Measurements from ENCODE around the gene ARSG. TPM values are rescaled to one million over a fixed set of nuclear protein-coding genes. Genes with fewer than 3 reads are reported as not detected.

Gene ARSG
- total and polyA plus RNA-seq, 2 of the 8 experiments (the other 6 are each of a cell fraction or from before 2014, with no cell fraction given) = 3.3 to 4.0 TPM

DNA sequence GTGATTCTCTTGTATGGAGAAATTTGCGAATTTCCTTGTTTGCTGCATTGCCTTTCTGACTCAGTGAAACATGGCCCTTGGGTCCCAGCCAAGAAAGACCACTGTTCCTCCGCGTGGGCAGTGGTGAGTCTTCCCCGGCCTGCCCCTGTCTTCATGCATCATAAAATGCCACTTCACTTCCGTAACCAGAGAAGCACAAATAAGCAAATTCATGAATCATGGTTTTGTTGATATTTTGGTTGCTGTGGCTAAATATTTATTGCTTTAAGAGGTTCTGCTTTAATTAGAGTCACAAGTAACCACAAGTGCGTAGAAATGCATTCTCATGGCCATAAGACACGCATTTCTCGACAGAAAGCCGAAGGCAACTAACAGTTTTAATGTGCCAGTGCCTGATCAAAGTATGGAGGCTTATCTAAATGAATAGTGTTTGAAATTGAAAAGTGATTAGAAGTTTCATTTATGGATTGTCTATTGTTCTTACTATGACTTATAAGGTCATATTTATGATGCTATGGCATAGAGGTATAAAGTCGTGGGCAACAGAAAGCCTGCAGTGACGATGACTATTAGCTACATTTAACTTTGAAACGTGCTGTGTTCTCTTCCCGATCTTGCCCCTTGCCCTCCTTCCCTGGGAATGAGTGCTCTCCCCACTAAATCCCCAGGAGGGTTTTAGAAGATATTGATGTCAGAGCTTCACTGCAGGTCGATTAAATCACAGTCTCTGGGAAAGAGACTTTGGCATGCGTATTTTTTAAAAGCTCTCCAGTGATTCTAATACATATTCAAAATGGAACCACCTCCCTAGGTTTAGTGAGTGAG is 90.0 kb downstream of the ARSG start (continued):
- TF ChIP-seq, protein P1, sequence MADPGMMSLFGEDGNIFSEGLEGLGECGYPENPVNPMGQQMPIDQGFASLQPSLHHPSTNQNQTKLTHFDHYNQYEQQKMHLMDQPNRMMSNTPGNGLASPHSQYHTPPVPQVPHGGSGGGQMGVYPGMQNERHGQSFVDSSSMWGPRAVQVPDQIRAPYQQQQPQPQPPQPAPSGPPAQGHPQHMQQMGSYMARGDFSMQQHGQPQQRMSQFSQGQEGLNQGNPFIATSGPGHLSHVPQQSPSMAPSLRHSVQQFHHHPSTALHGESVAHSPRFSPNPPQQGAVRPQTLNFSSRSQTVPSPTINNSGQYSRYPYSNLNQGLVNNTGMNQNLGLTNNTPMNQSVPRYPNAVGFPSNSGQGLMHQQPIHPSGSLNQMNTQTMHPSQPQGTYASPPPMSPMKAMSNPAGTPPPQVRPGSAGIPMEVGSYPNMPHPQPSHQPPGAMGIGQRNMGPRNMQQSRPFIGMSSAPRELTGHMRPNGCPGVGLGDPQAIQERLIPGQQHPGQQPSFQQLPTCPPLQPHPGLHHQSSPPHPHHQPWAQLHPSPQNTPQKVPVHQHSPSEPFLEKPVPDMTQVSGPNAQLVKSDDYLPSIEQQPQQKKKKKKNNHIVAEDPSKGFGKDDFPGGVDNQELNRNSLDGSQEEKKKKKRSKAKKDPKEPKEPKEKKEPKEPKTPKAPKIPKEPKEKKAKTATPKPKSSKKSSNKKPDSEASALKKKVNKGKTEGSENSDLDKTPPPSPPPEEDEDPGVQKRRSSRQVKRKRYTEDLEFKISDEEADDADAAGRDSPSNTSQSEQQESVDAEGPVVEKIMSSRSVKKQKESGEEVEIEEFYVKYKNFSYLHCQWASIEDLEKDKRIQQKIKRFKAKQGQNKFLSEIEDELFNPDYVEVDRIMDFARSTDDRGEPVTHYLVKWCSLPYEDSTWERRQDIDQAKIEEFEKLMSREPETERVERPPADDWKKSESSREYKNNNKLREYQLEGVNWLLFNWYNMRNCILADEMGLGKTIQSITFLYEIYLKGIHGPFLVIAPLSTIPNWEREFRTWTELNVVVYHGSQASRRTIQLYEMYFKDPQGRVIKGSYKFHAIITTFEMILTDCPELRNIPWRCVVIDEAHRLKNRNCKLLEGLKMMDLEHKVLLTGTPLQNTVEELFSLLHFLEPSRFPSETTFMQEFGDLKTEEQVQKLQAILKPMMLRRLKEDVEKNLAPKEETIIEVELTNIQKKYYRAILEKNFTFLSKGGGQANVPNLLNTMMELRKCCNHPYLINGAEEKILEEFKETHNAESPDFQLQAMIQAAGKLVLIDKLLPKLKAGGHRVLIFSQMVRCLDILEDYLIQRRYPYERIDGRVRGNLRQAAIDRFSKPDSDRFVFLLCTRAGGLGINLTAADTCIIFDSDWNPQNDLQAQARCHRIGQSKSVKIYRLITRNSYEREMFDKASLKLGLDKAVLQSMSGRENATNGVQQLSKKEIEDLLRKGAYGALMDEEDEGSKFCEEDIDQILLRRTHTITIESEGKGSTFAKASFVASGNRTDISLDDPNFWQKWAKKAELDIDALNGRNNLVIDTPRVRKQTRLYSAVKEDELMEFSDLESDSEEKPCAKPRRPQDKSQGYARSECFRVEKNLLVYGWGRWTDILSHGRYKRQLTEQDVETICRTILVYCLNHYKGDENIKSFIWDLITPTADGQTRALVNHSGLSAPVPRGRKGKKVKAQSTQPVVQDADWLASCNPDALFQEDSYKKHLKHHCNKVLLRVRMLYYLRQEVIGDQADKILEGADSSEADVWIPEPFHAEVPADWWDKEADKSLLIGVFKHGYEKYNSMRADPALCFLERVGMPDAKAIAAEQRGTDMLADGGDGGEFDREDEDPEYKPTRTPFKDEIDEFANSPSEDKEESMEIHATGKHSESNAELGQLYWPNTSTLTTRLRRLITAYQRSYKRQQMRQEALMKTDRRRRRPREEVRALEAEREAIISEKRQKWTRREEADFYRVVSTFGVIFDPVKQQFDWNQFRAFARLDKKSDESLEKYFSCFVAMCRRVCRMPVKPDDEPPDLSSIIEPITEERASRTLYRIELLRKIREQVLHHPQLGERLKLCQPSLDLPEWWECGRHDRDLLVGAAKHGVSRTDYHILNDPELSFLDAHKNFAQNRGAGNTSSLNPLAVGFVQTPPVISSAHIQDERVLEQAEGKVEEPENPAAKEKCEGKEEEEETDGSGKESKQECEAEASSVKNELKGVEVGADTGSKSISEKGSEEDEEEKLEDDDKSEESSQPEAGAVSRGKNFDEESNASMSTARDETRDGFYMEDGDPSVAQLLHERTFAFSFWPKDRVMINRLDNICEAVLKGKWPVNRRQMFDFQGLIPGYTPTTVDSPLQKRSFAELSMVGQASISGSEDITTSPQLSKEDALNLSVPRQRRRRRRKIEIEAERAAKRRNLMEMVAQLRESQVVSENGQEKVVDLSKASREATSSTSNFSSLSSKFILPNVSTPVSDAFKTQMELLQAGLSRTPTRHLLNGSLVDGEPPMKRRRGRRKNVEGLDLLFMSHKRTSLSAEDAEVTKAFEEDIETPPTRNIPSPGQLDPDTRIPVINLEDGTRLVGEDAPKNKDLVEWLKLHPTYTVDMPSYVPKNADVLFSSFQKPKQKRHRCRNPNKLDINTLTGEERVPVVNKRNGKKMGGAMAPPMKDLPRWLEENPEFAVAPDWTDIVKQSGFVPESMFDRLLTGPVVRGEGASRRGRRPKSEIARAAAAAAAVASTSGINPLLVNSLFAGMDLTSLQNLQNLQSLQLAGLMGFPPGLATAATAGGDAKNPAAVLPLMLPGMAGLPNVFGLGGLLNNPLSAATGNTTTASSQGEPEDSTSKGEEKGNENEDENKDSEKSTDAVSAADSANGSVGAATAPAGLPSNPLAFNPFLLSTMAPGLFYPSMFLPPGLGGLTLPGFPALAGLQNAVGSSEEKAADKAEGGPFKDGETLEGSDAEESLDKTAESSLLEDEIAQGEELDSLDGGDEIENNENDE (IDR thresholded peaks at IDR 0.05; ENCODE audit: insufficient replicate concordance, low read length) = no peak
- no peak for TF ChIP-seq SP4 (IDR thresholded peaks at IDR 0.05; ENCODE audit: low read length)
- TF ChIP-seq EZH2 (IDR thresholded peaks at IDR 0.05; ENCODE audit: low read depth, low read length, severe bottlenecking) = no peak
- TF ChIP-seq SP1 (IDR thresholded peaks at IDR 0.05; ENCODE audit: low read depth, low read length) = no peak
- no peak for TF ChIP-seq SIN3A (conservative IDR thresholded peaks at IDR 0.05 in 1 of 2, IDR thresholded peaks at IDR 0.05 in 1 of 2; ENCODE audit: low read depth in 1 of 2, low read length in 2 of 2)
- no peak for TF ChIP-seq TEAD4 (IDR thresholded peaks at IDR 0.05; ENCODE audit: low read depth, low read length)
- TF ChIP-seq BRCA1 (IDR thresholded peaks at IDR 0.05; ENCODE audit: low read depth, low read length) = no peak
- TF ChIP-seq NRF1 (IDR thresholded peaks at IDR 0.05; ENCODE audit: low read depth, low read length) = no peak
- no peak for TF ChIP-seq JUN (IDR thresholded peaks at IDR 0.05; ENCODE audit: low read depth, low read length)
- no peak for TF ChIP-seq NANOG (IDR thresholded peaks at IDR 0.05; ENCODE audit: insufficient read depth, low read depth, low read length, poor library complexity, severe bottlenecking)

All from H1 (cell line).